Measurements from ENCODE around the gene HOXD13. TPM values are rescaled to one million over a fixed set of nuclear protein-coding genes. Genes with fewer than 3 reads are reported as not detected.

HOXD13 gene
- total and polyA plus RNA-seq, 2 of the 13 experiments (the other 11 are each of a cell fraction or from before 2014, with no cell fraction given), result not detected

DNA sequence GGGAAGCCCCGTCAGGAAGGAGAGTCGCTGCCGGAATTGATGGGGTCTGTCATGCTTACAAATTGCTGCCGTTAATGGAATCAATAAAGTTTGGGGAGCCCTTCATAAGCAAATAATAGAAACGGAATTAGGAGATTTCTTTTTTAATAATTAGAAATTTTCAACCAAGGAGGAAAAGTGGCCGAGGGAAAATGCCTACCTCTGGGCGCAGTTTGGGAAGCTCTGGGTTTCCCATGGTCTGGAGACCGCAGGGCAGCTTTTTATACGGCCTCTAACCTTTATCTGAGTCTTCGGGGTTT, 10.0 kb upstream of the HOXD13 start:
- Histone ChIP-seq H3K27ac (ENCODE audit: extremely low read length, insufficient read depth, low read length) (no peak overlapping the region), H3K4me3 (replicated peaks in 1 of 3; ENCODE audit: insufficient read depth in 1 of 3, low read depth in 2 of 3, low read length in 3 of 3) (no peak overlapping the region), H3K4me1 (ENCODE audit: insufficient read depth, low read length) (peaks cover 13% of the 10 kb centered on the region), H3K4me2 (ENCODE audit: low read depth, low read length) (no peak overlapping the region), H2AFZ (ENCODE audit: low read length) (no peak overlapping the region), H3K9ac (ENCODE audit: insufficient read depth, low read depth, low read length) (no peak overlapping the region), H4K20me1 (ENCODE audit: insufficient read depth, low read length) (no peaks in the 10 kb centered on the region), H3K27me3 (ENCODE audit: control insufficient read depth in 1 of 2, insufficient read depth in 2 of 2, low read length in 2 of 2) (peaks cover 7 to 76% of the 10 kb centered on the region in 2 experiments; a peak in 4 of 5 replicates), H3K9me3 (ENCODE audit: low read length) (no peaks in the 10 kb centered on the region), H3K79me2 (ENCODE audit: insufficient read depth, low read length) (no peaks in the 10 kb centered on the region), H3K36me3 (replicated peaks in 1 of 2; ENCODE audit: control insufficient read depth in 1 of 2, insufficient read depth in 2 of 2, low read length in 2 of 2) (no peaks in the 10 kb centered on the region)
- in situ Hi-C loops (cut with HindIII; ENCODE audit: extremely low pct_ligation_motif_present, low pct_unique_long_range_greater_than_20kb), result no loop called here
- 62% methylated on average over 10 of the region's 10 CpGs for WGBS (ENCODE audit: low lambda C conversion rate)
- no TSS peak for BruUV-seq (replicated peaks)
- DNase-seq (ENCODE audit: low spot score) (no peak), ATAC-seq (no peak), FAIRE-seq (no peak)
- CTCF ChIA-PET (ENCODE audit: low intra/inter-chr PET ratio, low total read pairs), result no interaction called here
- intact Hi-C loops (cut with micrococcal nuclease; ENCODE audit: unreplicated experiment), result no loop called here
- POLR2A ChIA-PET, result no interaction called here
- no peak for TF ChIP-seq JUNB (CRISPR knock-in tag; IDR thresholded peaks at IDR 0.05; ENCODE audit: borderline replicate concordance)
- no peak for TF ChIP-seq TP53 (CRISPR knock-in tag; conservative IDR thresholded peaks at IDR 0.05)
- TF ChIP-seq, protein P1, sequence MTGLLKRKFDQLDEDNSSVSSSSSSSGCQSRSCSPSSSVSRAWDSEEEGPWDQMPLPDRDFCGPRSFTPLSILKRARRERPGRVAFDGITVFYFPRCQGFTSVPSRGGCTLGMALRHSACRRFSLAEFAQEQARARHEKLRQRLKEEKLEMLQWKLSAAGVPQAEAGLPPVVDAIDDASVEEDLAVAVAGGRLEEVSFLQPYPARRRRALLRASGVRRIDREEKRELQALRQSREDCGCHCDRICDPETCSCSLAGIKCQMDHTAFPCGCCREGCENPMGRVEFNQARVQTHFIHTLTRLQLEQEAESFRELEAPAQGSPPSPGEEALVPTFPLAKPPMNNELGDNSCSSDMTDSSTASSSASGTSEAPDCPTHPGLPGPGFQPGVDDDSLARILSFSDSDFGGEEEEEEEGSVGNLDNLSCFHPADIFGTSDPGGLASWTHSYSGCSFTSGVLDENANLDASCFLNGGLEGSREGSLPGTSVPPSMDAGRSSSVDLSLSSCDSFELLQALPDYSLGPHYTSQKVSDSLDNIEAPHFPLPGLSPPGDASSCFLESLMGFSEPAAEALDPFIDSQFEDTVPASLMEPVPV (CRISPR knock-in tag; IDR thresholded peaks at IDR 0.05), result no peak
- TF ChIP-seq SKI (IDR thresholded peaks at IDR 0.05; ENCODE audit: partially characterized antibody), result no peak
- TF ChIP-seq, protein P2, sequence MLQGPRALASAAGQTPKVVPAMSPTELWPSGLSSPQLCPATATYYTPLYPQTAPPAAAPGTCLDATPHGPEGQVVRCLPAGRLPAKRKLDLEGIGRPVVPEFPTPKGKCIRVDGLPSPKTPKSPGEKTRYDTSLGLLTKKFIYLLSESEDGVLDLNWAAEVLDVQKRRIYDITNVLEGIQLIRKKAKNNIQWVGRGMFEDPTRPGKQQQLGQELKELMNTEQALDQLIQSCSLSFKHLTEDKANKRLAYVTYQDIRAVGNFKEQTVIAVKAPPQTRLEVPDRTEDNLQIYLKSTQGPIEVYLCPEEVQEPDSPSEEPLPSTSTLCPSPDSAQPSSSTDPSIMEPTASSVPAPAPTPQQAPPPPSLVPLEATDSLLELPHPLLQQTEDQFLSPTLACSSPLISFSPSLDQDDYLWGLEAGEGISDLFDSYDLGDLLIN (CRISPR knock-in tag; IDR thresholded peaks at IDR 0.05; ENCODE audit: borderline replicate concordance), result no peak
- TF ChIP-seq, protein P3, sequence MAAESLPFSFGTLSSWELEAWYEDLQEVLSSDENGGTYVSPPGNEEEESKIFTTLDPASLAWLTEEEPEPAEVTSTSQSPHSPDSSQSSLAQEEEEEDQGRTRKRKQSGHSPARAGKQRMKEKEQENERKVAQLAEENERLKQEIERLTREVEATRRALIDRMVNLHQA (CRISPR knock-in tag; IDR thresholded peaks at IDR 0.05), result no peak
- TF ChIP-seq, protein P4, sequence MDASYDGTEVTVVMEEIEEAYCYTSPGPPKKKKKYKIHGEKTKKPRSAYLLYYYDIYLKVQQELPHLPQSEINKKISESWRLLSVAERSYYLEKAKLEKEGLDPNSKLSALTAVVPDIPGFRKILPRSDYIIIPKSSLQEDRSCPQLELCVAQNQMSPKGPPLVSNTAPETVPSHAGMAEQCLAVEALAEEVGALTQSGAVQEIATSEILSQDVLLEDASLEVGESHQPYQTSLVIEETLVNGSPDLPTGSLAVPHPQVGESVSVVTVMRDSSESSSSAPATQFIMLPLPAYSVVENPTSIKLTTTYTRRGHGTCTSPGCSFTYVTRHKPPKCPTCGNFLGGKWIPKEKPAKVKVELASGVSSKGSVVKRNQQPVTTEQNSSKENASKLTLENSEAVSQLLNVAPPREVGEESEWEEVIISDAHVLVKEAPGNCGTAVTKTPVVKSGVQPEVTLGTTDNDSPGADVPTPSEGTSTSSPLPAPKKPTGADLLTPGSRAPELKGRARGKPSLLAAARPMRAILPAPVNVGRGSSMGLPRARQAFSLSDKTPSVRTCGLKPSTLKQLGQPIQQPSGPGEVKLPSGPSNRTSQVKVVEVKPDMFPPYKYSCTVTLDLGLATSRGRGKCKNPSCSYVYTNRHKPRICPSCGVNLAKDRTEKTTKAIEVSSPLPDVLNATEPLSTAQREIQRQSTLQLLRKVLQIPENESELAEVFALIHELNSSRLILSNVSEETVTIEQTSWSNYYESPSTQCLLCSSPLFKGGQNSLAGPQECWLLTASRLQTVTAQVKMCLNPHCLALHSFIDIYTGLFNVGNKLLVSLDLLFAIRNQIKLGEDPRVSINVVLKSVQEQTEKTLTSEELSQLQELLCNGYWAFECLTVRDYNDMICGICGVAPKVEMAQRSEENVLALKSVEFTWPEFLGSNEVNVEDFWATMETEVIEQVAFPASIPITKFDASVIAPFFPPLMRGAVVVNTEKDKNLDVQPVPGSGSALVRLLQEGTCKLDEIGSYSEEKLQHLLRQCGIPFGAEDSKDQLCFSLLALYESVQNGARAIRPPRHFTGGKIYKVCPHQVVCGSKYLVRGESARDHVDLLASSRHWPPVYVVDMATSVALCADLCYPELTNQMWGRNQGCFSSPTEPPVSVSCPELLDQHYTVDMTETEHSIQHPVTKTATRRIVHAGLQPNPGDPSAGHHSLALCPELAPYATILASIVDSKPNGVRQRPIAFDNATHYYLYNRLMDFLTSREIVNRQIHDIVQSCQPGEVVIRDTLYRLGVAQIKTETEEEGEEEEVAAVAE (CRISPR knock-in tag; IDR thresholded peaks at IDR 0.05; ENCODE audit: borderline replicate concordance), result no peak
- no peak for TF ChIP-seq EED (CRISPR knock-in tag; IDR thresholded peaks at IDR 0.05)
- no peak for TF ChIP-seq HNRNPUL1 (IDR thresholded peaks at IDR 0.05; ENCODE audit: low read depth, low read length)
- TF ChIP-seq ZNF329 (CRISPR knock-in tag; IDR thresholded peaks at IDR 0.05; ENCODE audit: low read depth), result no peak
- TF ChIP-seq SNRNP70 (IDR thresholded peaks at IDR 0.05; ENCODE audit: low read depth, low read length), result no peak
- TF ChIP-seq, protein P5, sequence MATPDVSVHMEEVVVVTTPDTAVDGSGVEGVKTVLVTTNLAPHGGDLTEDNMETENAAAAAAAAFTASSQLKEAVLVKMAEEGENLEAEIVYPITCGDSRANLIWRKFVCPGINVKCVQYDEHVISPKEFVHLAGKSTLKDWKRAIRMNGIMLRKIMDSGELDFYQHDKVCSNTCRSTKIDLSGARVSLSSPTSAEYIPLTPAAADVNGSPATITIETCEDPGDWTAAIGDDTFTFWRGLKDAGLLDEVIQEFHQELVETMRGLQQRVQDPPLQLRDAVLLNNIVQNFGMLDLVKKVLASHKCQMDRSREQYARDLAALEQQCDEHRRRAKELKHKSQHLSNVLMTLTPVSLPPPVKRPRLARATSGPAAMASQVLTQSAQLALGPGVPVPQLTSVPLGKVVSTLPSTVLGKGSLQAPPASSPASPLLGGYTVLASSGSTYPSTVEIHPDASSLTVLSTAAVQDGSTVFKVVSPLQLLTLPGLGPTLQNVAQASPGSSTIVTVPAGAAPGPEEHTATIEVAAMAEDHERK (CRISPR knock-in tag; IDR thresholded peaks at IDR 0.05; ENCODE audit: low read depth), result no peak
- TF ChIP-seq, protein P6, sequence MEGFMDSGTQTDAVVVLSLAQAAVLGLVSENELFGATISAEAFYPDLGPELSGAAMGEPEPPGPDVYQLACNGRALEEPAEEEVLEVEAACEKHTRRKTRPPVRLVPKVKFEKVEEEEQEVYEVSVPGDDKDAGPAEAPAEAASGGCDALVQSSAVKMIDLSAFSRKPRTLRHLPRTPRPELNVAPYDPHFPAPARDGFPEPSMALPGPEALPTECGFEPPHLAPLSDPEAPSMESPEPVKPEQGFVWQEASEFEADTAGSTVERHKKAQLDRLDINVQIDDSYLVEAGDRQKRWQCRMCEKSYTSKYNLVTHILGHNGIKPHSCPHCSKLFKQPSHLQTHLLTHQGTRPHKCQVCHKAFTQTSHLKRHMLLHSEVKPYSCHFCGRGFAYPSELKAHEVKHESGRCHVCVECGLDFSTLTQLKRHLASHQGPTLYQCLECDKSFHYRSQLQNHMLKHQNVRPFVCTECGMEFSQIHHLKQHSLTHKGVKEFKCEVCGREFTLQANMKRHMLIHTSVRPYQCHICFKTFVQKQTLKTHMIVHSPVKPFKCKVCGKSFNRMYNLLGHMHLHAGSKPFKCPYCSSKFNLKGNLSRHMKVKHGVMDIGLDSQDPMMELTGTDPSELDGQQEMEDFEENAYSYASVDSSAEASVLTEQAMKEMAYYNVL (CRISPR knock-in tag; IDR thresholded peaks at IDR 0.05; ENCODE audit: borderline replicate concordance), result no peak

Data from HepG2 (cell line).